Measurements from ENCODE around the gene COMMD7. TPM values are rescaled to one million over a fixed set of nuclear protein-coding genes. Genes with fewer than 3 reads are reported as not detected.

Gene COMMD7
- total RNA-seq, 4 donors from 2014 or later: 11.3 to 31.6 (median 25.4) TPM

DNA sequence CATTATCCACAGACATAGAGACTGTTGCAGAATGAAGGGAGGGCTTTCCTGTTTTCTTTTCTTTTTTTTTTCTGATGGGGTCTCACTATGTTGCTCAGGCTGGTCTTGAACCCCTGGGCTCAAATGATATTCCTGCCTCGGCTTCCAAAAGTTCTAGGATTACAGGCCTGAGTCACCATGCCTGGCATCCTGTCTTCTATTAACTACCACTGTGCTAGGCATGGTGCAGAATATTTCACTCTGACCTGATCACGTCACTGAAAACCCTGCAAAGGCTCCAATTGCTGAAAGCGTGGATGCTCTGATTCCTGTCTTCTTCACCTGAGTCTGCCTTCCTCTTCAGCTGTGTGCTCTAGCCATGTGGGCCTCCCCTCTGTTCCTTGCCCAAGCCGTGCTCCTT is 10.5 kb upstream of the COMMD7 start:
- DNase-seq: no peak
- H3K27me3 ChIP-seq: no peaks in the 10 kb centered on the region
- intact Hi-C loops (cut with DNase I; ENCODE audit: low total_unique reads): no loop called here
- no peaks in the 10 kb centered on the region for H3K9me3 ChIP-seq
- H3K36me3 ChIP-seq: no peaks in the 10 kb centered on the region
- H3K4me1 ChIP-seq: no peaks in the 10 kb centered on the region
- H3K4me3 ChIP-seq: no peak overlapping the region
- no peak overlapping the region for H3K27ac ChIP-seq
- no peak for TF ChIP-seq POLR2A (IDR thresholded peaks at IDR 0.05)
- TF ChIP-seq, protein P1, sequence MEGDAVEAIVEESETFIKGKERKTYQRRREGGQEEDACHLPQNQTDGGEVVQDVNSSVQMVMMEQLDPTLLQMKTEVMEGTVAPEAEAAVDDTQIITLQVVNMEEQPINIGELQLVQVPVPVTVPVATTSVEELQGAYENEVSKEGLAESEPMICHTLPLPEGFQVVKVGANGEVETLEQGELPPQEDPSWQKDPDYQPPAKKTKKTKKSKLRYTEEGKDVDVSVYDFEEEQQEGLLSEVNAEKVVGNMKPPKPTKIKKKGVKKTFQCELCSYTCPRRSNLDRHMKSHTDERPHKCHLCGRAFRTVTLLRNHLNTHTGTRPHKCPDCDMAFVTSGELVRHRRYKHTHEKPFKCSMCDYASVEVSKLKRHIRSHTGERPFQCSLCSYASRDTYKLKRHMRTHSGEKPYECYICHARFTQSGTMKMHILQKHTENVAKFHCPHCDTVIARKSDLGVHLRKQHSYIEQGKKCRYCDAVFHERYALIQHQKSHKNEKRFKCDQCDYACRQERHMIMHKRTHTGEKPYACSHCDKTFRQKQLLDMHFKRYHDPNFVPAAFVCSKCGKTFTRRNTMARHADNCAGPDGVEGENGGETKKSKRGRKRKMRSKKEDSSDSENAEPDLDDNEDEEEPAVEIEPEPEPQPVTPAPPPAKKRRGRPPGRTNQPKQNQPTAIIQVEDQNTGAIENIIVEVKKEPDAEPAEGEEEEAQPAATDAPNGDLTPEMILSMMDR (IDR thresholded peaks at IDR 0.05): no peak

DNA sequence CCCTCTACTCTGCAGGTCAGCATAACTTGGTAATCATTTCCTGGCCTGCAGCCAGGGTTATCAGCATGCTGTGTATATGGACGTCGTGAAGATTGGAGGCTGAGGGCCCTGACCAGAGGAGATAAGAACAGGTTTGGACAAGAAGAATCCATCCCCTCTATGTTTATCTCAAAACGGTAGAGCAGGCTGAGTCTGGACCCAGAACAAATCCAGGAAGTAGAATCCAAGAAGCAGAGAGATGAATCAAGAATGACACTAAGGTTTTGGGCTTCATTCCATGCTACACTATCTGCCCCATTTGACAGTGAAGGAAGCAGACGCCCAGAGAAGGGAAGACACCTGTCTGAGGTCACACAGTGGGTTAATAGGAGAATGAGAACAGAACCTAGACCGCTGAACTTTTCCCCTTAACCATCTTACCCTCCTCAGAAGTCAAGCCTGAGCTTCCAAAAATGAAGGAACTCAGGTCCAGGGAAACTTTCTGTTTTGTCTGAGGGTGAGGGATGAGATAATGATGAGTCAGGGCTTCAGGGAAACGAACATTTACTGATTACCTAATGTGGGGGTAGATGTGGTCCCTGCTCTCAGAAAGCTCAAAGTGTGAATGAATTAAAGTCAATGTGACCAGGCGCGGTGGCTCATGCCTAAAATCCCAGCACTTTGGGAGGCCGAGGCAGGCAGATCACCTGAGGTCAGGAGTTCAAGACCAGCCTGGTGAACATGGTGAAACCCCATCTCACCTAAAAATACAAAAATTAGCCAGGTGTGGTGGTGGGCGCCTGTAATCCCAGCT is 9.4 kb upstream of the COMMD7 start:
- Histone ChIP-seq H3K27ac (no peak overlapping the region), H3K9me3 (no peaks in the 10 kb centered on the region), H3K36me3 (no peaks in the 10 kb centered on the region), H3K27me3 (no peaks in the 10 kb centered on the region), H3K4me3 (no peak overlapping the region), H3K4me1 (no peaks in the 10 kb centered on the region)
- TF ChIP-seq, protein P1 (IDR thresholded peaks at IDR 0.05): no peak
- no peak for TF ChIP-seq POLR2A (IDR thresholded peaks at IDR 0.05)
- DNase-seq: no peak
- intact Hi-C loops (cut with DNase I; ENCODE audit: low total_unique reads): no loop called here

DNA sequence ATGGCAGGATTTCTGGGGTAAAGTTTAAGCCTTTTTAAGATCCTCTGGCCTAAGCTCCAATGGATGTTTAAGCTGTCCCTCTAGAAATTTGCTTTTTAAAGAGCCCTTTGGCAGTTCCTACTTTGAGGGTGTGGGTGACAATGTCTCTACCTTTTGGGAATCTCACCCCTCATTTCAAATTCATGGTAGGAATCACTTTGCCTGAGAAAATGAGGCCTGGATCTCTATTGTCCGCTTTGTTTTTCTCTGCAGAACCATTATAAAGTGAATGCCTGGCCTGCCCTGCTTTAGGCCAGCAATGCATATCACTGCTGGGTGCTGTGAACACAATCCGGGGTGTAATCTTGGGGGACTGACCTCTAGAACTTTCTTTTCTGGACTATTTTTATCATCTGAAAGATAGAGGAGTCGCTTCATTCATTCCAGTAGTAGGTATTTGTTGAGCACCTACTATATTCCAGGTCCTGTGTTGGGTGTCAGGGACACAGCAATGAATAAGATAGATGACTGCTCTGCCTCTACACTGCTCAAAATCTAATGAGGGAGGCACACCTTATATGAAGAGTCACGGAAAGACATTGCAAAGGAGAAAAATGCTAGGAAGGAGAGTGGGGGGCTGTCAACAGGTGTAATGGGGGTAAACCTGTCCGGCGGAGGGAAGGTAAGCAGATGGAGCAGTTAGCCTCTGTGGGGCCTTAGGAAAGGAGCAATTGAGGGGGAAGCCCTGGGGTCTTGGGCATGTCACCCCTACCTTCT is 8.6 kb upstream of the COMMD7 start:
- no peaks in the 10 kb centered on the region for H3K4me1 ChIP-seq
- DNase-seq: no peak
- no peaks in the 10 kb centered on the region for H3K9me3 ChIP-seq
- no peaks in the 10 kb centered on the region for H3K36me3 ChIP-seq
- H3K27me3 ChIP-seq: no peaks in the 10 kb centered on the region
- H3K27ac ChIP-seq: no peak overlapping the region
- intact Hi-C loops (cut with DNase I; ENCODE audit: low total_unique reads): no loop called here
- no peak overlapping the region for H3K4me3 ChIP-seq
- no peak for TF ChIP-seq POLR2A (IDR thresholded peaks at IDR 0.05)
- TF ChIP-seq, protein P1 (IDR thresholded peaks at IDR 0.05): no peak

DNA sequence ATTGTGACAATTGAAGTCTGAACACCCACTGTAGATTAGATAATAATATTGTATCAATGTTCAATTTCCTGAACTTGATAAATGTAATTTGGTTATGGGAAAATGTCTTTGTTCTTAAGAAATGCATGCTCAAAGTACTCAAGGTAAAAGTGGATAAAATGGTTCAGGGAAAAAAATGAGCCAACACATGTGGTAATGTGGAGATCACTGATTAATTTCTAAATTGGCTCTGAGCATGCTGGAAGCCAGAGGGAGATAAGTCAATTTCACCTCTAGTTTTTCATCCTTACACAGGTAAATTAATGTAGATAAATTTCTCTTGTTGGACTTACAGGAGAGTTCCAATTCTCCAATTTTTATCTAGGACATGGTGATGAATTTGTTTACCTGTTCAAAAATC is 8.0 kb upstream of the COMMD7 start:
- Histone ChIP-seq H3K4me1 (no peaks in the 10 kb centered on the region), H3K36me3 (no peaks in the 10 kb centered on the region), H3K9me3 (no peaks in the 10 kb centered on the region), H3K27me3 (no peaks in the 10 kb centered on the region), H3K4me3 (no peak overlapping the region), H3K27ac (no peak overlapping the region)
- TF ChIP-seq, protein P1 (IDR thresholded peaks at IDR 0.05): no peak
- no peak for TF ChIP-seq POLR2A (IDR thresholded peaks at IDR 0.05)
- no peak for DNase-seq
- intact Hi-C loops (cut with DNase I; ENCODE audit: low total_unique reads): no loop called here

Data from uterus (tissue), 4 donors.